Endothelial cell of umbilical vein (primary cell): Measurements from ENCODE around the gene CBLIF. TPM values are rescaled to one million over a fixed set of nuclear protein-coding genes. Genes with fewer than 3 reads are reported as not detected.

Experiments
- BruUV-seq: library from RNA; stranded (reverse); fragments of 400-500 nt; replicated peaks from 2 replicates; lab custom pipeline; 2021; lab: Mats Ljungman, UMichigan
- CTCF ChIA-PET: fragments of 300-600, 350-600 bp; sonication (Branson Sonifier 250); formaldehyde crosslinking; loops from one replicate; lab custom pipeline; 2021; ENCODE audit warnings: antibody characterized with exemption, inconsistent platforms; lab: Charles Lee
- POLR2A ChIA-PET: fragments of 300-600, 350-600 bp; sonication (Branson Sonifier 250); formaldehyde crosslinking; loops from one replicate; lab custom pipeline; 2021; ENCODE audit warnings: antibody characterized with exemption, inconsistent platforms; lab: Charles Lee
- DNase-seq: peaks from one replicate; pipeline ENCODE4 v3.0.0-alpha.2; 2011; ENCODE audit warnings: low read depth, low spot score
- FAIRE-seq: peaks from 2 replicates; lab custom pipeline; 2011; peaks lifted over from hg19 to GRCh38; lab: Jason Lieb, UNC
- H2AFZ ChIP-seq: 2 replicates; pipeline ENCODE4 v1.6.0; 2012; ENCODE audit warnings: low read depth, low read length, control low read depth, inconsistent platforms
- H3K27ac ChIP-seq: 2 replicates; pipeline ENCODE4 v1.5.1; 2011; ENCODE audit warnings: low read depth, mild to moderate bottlenecking, control low read depth, low read length, moderate library complexity; ENCODE audit not compliant: insufficient read depth
- H3K27me3 ChIP-seq, 2 experiments: 2 replicates each; pipeline versions ENCODE4 v1.6.0 to v1.6.1; 2011; ENCODE audit warnings: low read length in 2 of 2, mixed read lengths in 1 of 2; ENCODE audit not compliant: control insufficient read depth in 2 of 2, insufficient read depth in 2 of 2
- H3K36me3 ChIP-seq, 2 experiments: 2 replicates in 1 of 2; 3 replicates in 1 of 2; pipeline ENCODE4 v1.5.1; 2011; ENCODE audit warnings: low read length in 2 of 2, mild to moderate bottlenecking in 1 of 2, moderate library complexity in 1 of 2; ENCODE audit not compliant: control insufficient read depth in 2 of 2, insufficient read depth in 2 of 2; ENCODE audit errors: extremely low read depth in 1 of 2
- H3K4me1 ChIP-seq: 3 replicates; pipeline ENCODE4 v1.5.1; 2011; ENCODE audit warnings: mild to moderate bottlenecking, low read length; ENCODE audit not compliant: control insufficient read depth, insufficient read depth; ENCODE audit errors: extremely low read depth
- H3K4me2 ChIP-seq: 2 replicates; pipeline ENCODE4 v1.6.1; 2011; ENCODE audit warnings: low read length, control low read depth, mixed read lengths; ENCODE audit not compliant: insufficient read depth
- H3K4me3 ChIP-seq, 3 experiments: fragments of 200-600 bp in 1 of 3; sonication (generic), shearing (Covaris generic) in 1 of 3; replicated peaks in 1 of 3; 2 replicates each; pipeline ENCODE4 v1.5.1; 2011 to 2016; ENCODE audit warnings: control low read depth in 3 of 3, low read length in 3 of 3, mild to moderate bottlenecking in 2 of 3, inconsistent platforms in 1 of 3, low read depth in 1 of 3, moderate library complexity in 1 of 3; ENCODE audit not compliant: insufficient read depth in 1 of 3
- H3K79me2 ChIP-seq: 2 replicates; pipeline ENCODE4 v1.6.0; 2012; ENCODE audit warnings: low read length, inconsistent platforms; ENCODE audit not compliant: control insufficient read depth, insufficient read depth
- H3K9ac ChIP-seq: replicated peaks from 2 replicates; pipeline ENCODE3; 2011; ENCODE audit warnings: low read length, control low read depth; ENCODE audit not compliant: insufficient read depth; ENCODE audit errors: extremely low read depth
- H3K9me1 ChIP-seq: replicated peaks from 3 replicates; pipeline ENCODE4 v1.6.0; 2011; ENCODE audit warnings: mild to moderate bottlenecking, low read length; ENCODE audit not compliant: control insufficient read depth, insufficient read depth; ENCODE audit errors: extremely low read depth
- H3K9me3 ChIP-seq: replicated peaks from 2 replicates; pipeline ENCODE4 v1.5.1; 2012; ENCODE audit warnings: low read length, inconsistent platforms; ENCODE audit not compliant: control insufficient read depth, insufficient read depth
- H4K20me1 ChIP-seq: replicated peaks from 2 replicates; pipeline ENCODE3; 2011; ENCODE audit warnings: mild to moderate bottlenecking, low read length; ENCODE audit not compliant: control insufficient read depth, insufficient read depth; ENCODE audit errors: extremely low read depth
- FOS ChIP-seq: IDR thresholded peaks from 2 replicates; pipeline ENCODE4 v1.6.1; 2011; ENCODE audit warnings: mild to moderate bottlenecking, low read length, moderate library complexity, borderline replicate concordance; ENCODE audit not compliant: insufficient read depth
- JUN ChIP-seq: IDR thresholded peaks from 2 replicates; pipeline ENCODE4 v1.6.1; 2011; ENCODE audit warnings: borderline replicate concordance, low read depth; ENCODE audit not compliant: insufficient read length, insufficient read depth
- MAX ChIP-seq: IDR thresholded peaks from 2 replicates; pipeline ENCODE4 v1.6.1; 2011; ENCODE audit not compliant: insufficient read depth, insufficient read length
- MYC ChIP-seq: IDR thresholded peaks from one replicate; pipeline ENCODE4 v1.6.1; 2011; ENCODE audit warnings: mild to moderate bottlenecking, low read depth, low read length
- POLR2AphosphoS5 ChIP-seq: IDR thresholded peaks from 2 replicates; pipeline ENCODE4 v1.6.1; 2012; ENCODE audit warnings: low read depth, mild to moderate bottlenecking, control low read depth, low read length, moderate library complexity; ENCODE audit not compliant: insufficient read depth
- dilution Hi-C: fragments of 300-500 bp; cut with MboI; formaldehyde crosslinking; loops from one replicate; pipeline ENCODE4 v1.15.0; 2019; ENCODE audit warnings: low sequenced_read_pairs; ENCODE audit not compliant: extremely low pct_ligation_motif_present
- intact Hi-C: fragments of 100-400 bp; cut with micrococcal nuclease; formaldehyde crosslinking; loops from one replicate; pipeline ENCODE4 v1.10.0; 2022
- polyA plus RNA-seq, 4 experiments: library from polyadenylated mRNA; depleted of rRNA in 3 of 4; stranded (reverse) in 3 of 4; unstranded in 1 of 4; fragments of >200 nt; gene quantifications; 2 replicates each; pipeline versions ENCODE4 v1.2.1 to v1.2.3, GENCODE V29; 2011 to 2012; ENCODE audit warnings: missing spikeins in 1 of 4
- total RNA-seq: library from RNA; stranded (reverse); gene quantifications from 2 replicates; pipeline ENCODE4 v1.2.3, GENCODE V29; 2021

The CBLIF gene
- total and polyA plus RNA-seq, 2 donors (not counting 3 experiments of a cell fraction or from before 2014, with no cell fraction given) = not detected

DNA sequence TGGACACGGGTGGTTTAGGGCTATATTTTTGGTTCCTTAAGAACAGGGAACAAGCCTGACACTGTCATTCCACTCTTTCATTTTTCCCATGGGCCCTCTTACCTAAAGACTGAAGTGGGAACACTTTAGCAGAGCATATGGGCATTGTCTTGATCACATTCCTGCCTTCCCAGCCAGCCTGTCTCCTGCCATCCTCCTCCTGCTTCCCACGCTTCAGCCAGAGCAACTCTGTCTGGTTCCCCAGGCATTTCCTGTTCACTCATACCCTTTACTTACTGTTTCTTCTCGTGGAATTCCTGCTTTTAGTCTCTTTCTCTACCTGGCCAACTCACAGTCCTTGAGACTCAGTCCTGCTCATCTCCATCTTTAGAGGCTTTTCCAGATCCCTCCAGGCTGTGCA lies 57.5 kb downstream of the CBLIF start:
- intact Hi-C loops = loop anchor here (1.0 kb wide), 4 partner anchors 12 to 119 kb away; partner anchors contain the start of genes PATL1 and STX3
- Histone ChIP-seq H4K20me1 (no peaks in the 10 kb centered on the region), H3K4me3 (no peak overlapping the region), H3K4me1 (peaks cover 27% of the 10 kb centered on the region), H3K27me3 (no peaks in the 10 kb centered on the region), H3K9me1 (no peaks in the 10 kb centered on the region), H3K9me3 (no peaks in the 10 kb centered on the region), H3K9ac (peak overlapping the region; percentile 47), H3K36me3 (peaks cover 6 to 24% of the 10 kb centered on the region in 2 experiments), H3K4me2 (peak overlapping the region; percentile 19), H3K79me2 (no peaks in the 10 kb centered on the region), H3K27ac (peak overlapping the region; percentile 86), H2AFZ (no peak overlapping the region)
- peak; percentile 85 for FAIRE-seq
- TF ChIP-seq MYC (no peak), FOS (no peak)
- dilution Hi-C loops = no loop called here
- POLR2A ChIA-PET = no interaction called here
- CTCF ChIA-PET = interaction anchor here (0.8 to 5.0 kb wide), 6 partner anchors 10 to 34 kb away, joined by 3 to 31 read pairs (median 10); partner anchors contain the start of gene STX3
- no TSS peak for BruUV-seq
- DNase-seq = peak; percentile 84

- CTCF ChIA-PET = interaction anchor here (0.8 to 5.0 kb wide), 9 partner anchors 9 to 132 kb away, joined by 3 to 31 read pairs (median 4); partner anchors contain the start of gene STX3
- Histone ChIP-seq H3K4me3 (no peak overlapping the region), H4K20me1 (no peaks in the 10 kb centered on the region), H3K9ac (peak overlapping the region; percentile 47), H3K27me3 (no peaks in the 10 kb centered on the region), H3K9me3 (no peaks in the 10 kb centered on the region), H3K4me2 (peak overlapping the region; percentile 19), H3K9me1 (no peaks in the 10 kb centered on the region), H3K79me2 (no peaks in the 10 kb centered on the region), H3K36me3 (peaks cover 6 to 19% of the 10 kb centered on the region in 2 experiments), H2AFZ (no peak overlapping the region), H3K27ac (peak overlapping the region; percentile 86), H3K4me1 (peaks cover 27% of the 10 kb centered on the region)
- POLR2A ChIA-PET = interaction anchor here (1.5 kb wide), 1 partner anchor 31 kb away, joined by 6 read pairs; no protein-coding TSS in a partner anchor
- TF ChIP-seq POLR2AphosphoS5 (peak; percentile 8), MAX (no peak), JUN (no peak)
- BruUV-seq = TSS peak; percentile 54
- DNase-seq = no peak
- dilution Hi-C loops (no loop called here), intact Hi-C loops (loop anchor here (1.0 kb wide), 4 partner anchors 11 to 118 kb away; partner anchors contain the start of genes PATL1 and STX3)
- FAIRE-seq = no peak
Observed at GRCh38 chr11:59787255-59787588, 58.1 kb downstream of the CBLIF start.
